GM18861 (cell line): ENCODE results near the gene EXOSC10.
"Not testable (repeated sequence)": the region's sequence is repeated elsewhere in the genome, so short reads cannot be mapped to it uniquely, and the experiment has no call there.

ENCODE experiments used
- ATAC-seq: cut with Tn5 transposase; IDR thresholded peaks from one replicate; pipeline ENCODE4 v1.9.1; 2021; ENCODE audit not compliant: unreplicated experiment

Gene EXOSC10

DNA sequence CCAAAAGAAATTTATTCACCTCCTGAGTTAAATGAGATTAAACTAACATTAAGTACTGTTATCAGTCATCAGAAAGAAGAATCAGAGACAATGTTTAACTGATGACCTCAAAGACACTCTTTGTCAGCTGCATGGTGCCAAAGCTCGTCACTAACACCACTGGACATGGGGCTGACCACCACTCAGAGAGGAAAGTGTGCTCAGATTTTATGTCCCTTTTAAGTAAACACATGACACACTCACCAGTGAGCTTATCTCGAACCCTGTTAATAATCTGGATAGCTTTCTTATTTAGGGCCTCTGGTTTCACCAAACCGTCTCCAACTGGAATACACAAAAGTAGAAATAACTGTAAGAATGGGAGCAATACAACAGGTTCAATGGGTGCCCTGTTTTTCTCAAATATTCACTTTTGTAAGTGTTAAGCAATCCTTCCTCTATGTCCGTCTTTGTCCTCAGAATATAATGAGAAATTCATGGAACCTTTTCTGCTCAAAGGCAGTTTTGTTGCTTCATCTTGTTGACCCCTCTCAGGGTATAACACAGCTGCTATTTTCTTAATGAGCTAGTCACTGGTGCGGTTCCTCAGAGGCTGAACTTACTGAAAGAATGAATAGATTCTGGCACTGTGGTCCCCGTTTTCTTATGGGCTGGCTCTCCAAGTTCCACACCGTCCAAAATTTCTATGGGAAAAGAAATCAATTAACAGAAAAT is 9.5 kb upstream of the EXOSC10 start:
- ATAC-seq, result no peak

DNA sequence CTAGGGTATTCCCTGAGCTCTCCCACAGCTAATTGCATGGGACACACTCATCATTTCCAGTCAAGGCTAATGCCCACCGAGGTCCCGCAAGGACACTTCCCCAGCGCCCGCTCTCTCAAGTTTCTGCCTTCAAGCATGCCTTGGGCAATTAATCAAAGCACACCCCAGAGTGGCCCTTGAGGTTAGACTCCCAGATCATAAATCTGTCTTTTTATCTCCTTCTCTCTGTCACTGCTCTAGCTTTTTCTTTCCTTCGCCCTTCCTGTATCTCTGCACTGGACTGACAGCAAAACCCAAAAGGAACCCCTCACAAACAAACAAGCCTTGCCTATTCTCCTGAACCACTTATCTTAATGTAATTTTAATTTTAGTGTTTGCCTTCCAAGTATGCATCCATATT is 7.9 kb upstream of the EXOSC10 start:
- no peak for ATAC-seq

DNA sequence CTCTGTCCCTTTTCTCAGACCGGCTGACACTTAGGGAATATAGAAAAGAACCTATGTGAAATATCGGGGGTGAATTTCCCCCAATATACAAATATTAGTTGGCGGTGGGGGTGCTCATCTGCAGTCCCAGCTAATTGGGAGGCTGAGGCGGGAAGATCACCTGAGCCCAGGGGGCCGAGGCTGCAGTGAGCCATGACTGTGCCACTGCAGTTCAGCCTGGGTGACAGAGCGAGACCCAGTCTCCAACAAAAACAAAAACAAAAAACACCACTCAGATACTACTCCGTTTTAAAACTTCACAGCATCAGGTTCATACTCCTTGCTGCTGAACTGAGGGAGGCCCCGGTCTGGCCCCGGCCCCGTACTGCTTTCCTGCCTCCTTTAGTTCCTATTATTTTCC is 5.9 kb upstream of the EXOSC10 start:
- no peak for ATAC-seq

DNA sequence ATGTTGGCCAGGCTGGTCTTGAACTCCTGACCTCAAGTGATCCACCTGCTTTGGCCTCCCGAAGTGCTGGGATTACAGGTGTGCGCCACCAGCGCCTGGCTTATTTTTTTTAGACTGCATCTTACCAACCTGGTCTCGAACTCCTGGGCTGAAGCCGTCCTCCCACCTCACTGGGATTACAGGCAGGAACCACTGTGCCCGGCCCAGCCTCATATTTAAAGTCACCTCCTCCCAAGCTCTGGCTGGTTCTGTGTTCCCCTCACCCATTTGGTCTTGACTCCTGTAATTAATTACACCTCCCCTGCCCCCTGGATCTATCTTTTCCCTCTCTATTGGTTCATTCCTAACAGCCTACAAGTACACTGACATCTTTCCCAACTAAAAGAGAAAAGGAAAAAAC is 1.7 kb upstream of the EXOSC10 start:
- ATAC-seq, result no peak

DNA sequence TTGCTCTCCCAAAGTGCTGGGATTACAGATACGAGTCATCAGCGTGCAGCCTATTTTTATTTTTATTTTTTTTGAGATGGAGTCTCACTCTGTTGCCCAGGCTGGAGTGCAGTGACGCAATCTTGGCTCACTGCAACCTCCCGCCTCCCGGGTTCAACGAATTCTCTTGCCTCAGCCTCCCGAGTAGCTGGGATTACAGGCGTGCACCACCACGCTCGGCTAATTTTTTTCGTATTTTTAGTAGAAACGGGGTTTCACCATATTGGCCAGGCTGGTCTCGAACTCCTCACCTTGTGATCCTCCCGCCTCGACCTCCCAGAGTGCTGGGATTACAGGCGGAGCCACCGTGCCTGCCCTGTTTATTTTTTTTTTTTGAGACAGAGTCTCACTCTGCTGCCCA is 1.1 kb upstream of the EXOSC10 start:
- not testable (repeated sequence) for ATAC-seq

DNA sequence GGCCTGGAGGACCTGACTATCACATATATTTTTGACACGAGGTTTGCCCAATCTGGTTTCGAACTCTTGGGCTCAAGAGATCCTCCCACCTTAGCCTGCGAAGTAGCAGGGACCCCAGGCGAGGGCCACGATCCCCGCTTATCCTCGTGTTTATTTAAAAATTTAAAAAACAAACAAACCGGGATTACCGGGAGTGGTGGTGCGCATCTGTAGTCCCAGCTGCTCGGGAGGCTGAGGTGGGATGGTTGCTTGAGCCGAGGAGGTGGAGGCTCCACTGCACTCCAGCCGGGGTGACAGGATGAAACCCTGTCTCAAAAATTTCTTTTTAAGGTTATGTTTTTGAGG is 452 bp upstream of the EXOSC10 start:
- ATAC-seq, result no peak

DNA sequence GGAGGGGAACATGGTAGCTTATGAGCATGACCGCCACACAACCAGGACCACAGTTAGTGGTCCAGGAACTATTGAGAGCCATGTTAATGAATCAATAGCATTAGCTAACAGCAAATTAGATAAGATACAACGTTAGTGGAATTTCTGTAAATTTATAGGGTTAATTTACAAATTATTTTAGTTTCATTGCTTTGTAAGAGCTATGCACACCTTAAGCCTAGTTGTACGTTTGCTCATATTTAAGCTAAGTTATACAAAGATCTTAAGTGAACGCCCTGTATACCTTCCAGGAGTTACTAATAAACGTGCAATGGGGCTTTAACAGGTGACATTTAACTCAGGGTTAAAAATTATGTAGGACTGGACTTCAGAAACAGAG is 749 bp downstream of the EXOSC10 start:
- ATAC-seq, result no peak

DNA sequence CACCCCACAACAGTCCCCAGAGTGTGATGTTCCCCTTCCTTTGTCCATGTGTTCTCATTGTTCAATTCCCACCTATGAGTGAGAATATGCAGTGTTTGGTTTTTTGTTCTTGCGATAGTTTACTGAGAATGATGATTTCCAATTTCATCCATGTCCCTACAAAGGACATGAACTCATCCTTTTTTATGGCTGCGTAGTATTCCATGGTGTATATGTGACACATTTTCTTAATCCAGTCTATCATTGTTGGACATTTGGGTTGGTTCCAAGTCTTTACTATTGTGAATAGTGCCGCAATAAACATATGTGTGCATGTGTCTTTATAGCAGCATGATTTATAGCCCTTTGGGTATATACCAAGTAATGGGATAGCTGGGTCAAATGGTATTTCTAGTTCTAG is 15.9 kb downstream of the EXOSC10 start:
- not testable (repeated sequence) for ATAC-seq

DNA sequence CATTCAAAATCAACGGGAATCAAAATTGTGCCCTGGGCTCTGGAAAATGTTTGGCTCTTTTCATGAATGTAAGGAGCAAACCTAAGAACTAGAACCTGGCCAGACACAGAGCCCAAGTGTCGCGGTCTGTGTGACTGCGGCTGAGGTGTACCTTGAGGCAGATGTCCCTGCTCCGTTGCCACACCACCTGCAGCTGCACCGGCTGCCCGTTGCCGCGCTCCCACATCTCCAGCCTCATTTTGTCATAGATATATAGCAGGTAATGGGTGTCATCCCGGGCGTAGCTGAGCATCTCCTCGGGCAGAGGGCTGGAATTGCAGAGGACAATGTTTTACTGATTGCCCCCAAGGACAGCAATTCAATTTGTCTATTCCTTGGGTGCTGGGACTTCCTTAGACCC is 18.7 kb downstream of the EXOSC10 start:
- ATAC-seq, result no peak

DNA sequence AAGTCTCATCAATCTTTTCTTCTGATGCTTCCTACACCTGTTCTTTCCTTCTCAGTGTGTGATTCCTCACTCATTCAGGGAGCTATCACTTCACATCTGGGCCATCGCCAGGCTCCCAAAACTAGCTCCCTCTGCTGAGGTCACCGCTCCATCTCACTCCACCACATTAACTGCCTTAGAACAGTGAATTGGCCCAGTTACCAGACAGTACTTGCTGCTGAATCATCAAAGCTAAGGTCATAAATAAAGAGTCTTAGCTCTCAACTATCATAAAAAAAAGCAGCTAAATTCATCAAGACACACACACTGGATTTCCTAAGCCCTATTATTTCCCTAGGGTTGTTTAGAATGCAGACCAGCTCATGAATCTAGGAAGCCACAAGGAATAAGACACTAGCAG is 21.0 kb downstream of the EXOSC10 start:
- ATAC-seq, result no peak

DNA sequence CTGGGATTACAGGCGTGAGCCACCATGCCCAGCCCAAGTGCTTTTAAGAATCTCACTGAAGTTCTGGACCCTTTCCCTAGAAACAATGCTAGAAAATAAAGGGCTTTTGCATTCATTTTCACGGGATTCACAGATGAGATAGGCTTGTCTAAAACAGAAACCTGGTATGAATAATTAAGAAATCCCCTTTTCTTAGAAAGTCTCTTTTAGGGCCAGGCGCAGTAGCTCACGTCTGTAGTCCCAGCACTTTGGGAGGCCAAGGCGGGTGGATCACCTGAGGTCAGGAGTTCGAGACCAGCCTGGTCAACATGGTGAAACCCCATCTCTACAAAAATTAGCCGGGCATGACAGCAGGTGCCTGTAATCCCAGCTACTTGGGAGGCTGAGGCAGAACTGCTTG is 26.3 kb downstream of the EXOSC10 start:
- not testable (repeated sequence) for ATAC-seq

DNA sequence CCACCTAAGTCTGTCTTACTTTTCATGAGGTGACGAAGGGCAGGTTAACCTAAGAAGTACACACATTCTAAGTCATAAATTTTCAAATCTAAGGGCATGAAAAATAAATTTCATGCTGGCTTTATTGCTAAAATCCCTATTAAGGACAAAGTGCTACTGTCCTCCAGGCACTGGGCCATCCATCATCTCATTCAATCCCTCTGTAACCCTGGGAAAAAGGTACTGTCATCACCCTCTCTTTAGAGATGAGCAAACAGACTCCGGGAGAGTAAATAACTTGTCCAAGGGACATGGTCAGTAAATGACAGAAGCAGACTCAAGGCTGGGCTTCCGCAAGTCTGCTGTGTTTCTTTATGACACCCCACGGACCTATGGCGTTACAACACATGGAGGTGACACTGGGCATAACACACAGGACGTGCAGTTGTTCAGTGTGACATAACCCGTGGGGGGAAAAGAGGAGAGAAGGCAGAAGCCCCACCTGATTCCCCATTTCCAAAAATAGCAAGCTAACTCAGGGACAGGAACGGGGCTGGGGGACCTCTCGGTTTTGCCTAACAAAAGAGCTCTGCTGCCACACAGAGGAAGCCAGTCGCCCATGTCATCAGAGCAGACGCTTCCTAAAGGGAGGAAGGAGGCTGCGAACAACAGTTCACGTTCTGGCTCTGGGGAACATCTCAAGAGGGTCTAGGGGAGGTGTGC is 27.3 kb downstream of the EXOSC10 start:
- ATAC-seq, result no peak

DNA sequence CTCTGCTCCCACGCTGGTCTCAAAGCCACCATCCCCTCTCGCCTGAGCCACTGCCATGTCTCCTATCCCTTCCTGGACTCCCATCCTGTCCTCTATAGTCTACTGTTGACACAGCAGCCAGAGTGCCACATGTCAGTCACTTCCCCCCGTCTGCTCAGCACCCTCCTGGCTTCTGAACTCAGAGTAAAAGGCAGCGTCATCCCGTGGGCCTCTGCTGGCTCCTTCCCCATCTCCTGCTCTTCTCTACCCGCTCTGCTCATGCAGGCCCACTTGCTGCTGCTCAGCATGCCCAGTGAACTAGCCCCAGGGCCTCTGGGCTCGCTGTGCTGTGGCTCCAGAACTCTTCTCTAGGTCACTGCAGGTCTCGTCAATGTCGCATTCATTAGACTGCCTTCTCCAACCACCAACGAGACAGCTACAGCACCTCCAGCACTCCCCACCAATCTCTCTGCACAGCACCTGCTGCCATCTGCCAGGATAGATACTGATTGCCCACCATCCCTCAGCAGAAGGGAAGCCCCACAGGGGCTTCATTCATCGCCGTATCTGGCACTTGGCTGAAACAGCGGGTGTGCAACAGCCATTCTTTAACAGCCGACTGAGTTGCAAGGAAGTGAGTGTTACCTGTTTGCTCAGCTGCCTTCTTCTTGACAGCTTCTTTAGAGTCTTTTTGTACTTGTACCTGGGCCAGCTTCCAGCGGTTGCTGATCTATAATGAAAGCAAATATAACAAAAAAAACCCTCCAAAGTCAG is 28.0 kb downstream of the EXOSC10 start:
- ATAC-seq, result no peak

DNA sequence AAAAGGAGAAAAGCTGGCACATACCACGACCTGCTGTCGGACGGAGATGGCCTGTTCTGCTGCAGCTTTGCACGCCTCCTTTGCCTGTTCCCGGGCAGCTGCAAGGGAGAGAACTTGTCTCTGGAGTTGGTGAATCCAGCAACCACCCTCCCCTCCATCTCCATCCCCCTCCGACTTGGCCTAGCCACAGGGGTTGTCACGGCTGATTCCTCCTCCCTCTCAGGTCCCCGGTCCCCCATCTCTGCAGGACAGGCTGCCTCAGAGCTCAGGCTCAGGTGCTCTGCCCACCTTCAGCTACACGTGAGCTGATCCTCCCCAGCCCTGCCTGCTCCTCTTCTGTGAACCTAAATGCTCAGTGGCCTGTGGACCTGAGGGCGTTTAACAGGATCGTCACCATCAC is 28.8 kb downstream of the EXOSC10 start:
- no peak for ATAC-seq

DNA sequence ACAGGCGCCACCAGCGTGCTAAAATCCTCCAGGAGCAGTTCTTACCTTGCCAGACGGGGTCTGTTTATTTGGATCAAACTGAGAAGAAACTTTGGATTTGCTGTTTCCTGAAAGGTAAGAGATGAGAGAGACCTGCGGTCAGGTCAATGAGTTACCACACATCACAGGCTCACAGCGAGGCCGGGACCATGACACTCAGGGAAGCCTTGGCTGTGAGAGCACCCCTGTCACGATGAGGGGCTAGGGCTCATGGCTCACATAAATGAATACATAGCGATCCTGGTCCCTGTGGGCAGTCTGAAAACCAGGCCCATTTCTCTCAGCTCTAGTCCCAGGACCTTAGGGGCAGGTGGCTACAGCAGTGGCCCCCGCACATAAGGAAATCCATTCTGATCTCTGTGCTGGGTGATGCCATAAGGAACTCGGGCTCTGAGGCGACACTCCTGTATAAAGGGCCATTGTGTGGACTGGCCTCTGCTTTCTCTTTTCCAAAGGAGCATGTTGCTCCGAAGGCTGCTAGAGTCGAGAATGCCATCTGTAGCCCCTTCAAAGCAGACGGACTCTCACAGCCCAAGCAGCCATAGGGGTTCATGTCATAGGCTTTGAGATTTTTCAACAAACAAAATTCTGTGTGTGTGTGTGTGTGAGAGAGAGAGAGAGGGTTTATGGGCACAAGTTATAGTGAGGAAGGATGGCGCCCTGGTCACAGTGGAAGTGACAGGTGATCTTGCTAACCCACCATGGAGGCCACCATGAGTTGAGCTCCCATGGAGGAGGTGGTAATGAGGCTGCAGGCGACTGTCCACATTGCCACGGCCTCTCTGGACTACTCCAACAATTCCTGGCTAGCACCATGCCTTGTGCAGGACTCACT is 30.8 kb downstream of the EXOSC10 start:
- no peak for ATAC-seq

DNA sequence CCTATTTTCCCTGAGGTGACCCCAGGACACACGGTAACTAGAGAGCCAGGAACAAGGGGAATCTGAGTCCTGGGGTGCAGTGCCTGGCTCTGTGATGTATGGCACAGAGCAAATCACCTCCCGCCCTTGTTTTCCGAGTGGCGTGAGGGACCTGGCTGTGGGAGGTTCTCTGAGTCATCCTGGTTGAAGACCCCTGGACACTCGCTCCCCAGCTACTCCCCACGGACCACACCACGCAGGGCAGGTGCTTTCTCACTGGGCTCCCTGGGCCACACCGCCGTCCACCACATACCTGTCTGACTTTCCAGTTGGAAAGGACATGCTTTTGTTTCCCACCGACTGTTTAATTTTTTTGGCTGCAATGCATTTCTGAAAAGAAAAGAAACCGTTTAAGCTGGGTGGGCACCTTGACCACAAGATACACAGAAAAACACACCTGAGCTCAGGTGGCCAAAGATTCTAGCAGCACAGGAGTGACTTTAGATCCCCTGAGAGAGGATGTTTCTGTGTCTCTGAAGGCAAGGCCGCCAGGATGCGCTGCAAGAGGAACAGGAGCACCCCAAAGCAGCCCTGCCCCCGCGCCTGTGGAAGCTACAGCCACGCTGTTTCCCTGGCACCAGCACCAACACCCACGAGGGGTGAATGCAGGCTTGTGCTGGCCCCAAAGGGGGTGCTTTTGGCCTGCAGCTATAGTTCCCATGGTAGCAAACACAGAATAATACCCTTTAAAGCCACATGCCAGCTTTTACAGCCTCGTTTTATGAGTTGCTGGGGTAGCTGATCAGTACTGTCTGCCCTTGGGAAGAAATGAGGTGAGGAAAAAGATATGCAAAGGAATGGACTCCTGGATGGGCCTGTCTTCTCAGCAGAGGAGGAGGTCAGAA is 31.7 kb downstream of the EXOSC10 start:
- no peak for ATAC-seq

DNA sequence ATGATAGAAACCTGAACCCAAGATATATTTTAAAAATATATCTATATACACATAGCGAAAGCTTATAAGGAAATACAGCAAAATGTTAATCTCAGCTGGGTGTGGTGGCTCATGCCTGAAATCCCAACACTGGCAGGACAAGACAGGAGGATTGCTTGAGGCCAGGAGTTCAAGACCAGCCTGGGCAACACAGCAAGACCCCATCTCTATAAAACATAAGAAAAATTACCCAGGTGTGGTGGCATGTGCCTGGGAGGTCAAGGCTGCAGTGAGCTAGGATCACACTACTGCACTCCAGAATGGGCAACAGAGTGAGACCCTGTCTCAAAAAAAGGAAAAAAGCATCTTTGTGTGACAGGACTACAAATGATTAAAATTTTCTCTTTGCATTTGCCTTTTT is 33.9 kb downstream of the EXOSC10 start:
- no peak for ATAC-seq

DNA sequence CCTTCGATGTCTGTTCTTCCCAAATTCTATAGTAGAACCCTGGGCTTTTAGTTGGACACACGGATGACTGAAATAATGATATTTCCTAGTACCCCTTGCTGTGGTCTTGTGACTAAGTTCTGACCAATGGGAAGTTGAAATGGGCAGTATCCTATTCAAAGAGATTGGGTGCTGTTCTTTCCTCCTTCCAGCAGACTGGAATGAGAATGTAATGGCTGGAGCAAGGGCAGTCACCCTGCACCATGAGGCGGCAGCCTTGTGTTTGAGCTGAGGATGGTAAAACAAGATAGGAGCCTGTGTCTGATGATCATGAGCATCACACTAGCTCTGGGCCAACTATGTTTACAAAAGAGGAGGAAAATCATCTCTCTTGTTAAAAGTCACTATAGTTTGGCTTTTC is 34.7 kb downstream of the EXOSC10 start:
- ATAC-seq, result no peak

DNA sequence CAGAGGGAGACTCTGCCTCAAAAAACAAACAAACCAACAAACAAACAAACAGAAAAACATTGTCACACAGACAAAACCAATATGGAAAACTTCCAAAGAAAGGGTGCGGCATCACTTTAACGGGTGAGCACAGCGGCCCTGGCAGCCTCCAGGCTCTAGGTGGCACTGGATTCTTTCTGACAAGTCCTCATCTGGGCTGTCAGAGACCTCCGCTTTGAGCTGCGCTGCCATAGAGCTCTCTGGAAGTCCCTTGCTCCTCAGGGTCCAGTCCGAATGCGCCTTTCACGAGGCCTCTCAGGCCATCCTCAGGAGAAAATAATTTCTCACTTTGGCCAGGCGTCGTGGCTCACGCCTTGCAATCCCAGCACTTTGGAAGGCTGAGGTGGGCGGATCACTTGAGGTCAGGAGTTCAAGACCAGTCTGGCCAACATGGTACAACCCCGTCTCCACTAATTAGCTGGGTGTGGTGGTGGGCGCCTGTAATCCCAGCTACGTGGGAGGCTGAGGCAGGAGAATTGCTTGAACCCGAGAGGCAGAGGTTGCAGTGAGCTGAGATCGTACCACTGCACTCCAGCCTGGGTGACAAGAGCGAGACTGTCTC is 35.6 kb downstream of the EXOSC10 start:
- ATAC-seq, result not testable (repeated sequence)

DNA sequence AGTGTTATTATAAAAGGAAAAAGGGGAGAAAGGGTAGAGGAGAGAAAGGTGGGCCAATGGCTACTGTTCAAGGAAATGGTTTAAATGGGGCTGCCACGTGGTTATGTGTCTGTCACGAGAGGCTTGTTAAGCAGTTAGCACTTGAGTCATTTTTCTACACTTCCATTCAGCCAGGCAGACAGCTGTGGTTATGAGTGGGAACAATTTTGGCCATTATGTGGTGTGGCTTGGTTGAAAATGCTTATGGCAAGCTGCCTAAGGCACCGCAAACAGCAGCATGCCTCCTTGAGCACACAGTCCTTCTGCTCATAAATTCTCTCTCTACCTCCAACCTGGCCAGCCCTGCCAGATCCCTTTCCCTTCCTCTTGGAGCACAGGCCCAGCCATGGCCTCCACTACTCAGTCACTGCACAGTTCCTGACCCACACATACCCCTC is 36.7 kb downstream of the EXOSC10 start:
- ATAC-seq, result no peak
